Kasumi-1 (cell line): ENCODE results near the gene CCR7.

Source experiments
- DNase-seq, 2 experiments: peaks; one replicate each; lab custom pipeline; 2025; lab: John Stamatoyannopoulos, UW

Gene CCR7

DNA sequence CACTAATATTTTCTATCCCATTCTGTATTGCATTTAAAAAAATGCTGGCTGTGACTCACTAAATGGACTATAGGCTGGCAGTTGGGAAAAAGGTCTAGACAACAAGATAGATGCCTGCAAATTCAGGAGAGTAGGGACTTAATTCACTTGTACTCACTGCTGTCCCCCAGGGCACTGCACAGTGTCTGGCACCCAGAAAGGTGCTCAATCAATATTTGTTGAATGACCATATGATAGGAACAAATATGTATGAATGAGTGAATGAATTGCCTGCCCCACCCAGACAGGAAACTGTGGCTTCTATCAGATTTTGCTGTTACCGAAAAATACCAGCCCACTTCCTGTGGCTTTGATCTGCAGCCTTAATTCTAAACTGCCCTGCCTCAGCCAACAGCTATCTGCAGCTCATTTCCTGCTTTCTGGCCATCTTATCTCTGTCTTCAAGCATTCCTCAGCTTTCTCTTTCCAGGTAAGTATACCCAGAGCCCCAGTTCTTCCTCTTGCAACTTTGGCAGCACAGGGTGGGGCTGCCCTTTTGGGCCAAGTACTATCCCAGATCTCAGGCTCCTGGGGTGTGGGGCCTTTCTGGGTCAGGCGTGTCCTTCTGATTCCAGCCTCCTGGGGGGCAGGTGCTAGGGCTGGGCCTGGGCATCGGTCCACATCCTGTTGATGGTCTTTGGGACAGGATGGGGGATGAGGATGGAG, 48.5 kb downstream of the CCR7 start:
- DNase-seq = peak; percentile 86 to 95

DNA sequence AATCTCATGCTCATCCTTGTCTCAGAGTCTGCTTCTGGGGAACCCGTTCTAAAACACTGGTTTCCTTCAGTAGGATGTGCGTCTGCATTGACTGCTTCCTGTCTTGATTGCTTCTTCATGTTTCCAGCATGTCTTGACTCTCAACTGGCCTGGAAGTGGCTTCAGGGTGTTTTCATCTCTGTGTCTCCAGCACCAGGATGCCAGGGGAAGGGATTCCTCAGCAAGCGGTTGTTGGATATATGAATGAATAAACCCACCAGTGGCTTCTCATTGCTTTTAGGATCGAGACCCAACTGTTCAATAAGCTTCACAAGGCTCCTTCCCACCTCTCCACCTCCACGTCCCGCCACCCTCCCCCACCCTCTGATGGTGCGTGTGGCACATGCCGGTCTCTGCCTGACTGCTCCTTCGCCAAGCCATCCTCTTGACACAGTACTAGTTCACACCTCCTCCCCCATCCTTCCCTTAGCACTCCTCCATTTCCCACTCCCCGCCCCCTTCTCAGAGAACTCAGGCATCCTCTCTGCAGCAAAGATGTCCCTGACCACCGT, 49.7 kb downstream of the CCR7 start:
- DNase-seq = peak; percentile 37 to 39

DNA sequence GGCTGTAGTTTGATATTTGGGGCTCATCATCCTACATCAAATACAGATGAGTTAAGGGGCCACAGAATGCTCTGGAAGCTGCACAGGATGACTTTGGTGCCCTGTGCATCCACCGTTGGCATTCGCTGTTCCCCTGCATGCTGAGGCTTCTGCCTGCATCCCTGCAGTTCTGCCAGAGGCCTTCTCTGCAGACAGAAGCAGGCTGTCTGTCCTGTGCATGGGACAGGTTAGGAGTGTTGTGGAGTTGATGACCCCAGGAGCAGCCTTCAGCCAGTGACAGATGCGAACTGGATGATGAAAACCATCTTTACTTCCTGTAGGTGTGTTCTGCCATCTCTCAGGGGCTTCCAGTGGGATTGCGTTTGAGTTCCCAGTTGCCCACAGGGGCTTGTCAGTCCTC, 50.3 kb downstream of the CCR7 start:
- no peak for DNase-seq

DNA sequence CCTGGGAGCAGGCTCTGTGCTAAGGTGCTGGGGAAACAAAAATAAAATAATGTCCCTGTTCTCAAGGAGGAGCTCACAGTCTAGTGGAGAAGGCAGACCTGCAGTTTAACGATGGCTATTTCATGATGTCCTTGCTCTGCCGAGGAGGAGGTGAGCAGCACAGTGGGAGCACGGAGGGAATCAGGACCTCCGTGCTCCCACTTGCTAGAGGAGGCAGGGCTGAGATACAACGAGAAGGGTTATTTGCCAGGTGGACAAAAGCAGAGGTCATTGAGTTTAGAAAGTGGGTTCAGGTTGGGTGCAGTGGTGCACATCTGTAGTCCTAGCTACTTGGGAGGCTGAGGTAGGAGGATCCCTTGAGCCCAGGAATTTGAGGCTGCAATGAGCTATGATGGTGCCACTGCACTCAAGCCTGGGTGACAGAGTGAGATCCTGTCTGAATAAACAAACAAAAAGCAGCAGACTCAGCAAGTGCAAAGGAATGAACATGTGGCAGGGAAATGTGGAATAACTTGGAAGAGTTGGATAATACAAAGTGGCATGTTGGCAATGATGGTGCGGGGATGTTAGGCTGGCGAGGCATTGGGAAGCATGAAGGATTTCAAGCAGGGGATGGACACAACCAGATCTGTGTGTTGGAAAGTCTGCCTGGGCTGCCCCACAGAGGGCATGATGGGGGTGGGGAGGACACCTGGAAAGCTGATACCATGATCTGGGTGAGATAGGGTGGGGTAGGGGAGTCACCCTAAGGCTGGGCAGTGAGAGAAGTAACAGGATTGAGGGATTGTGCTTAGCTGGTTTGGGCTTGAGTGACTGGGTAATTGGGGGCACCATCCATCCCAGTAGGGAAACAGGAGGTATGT, 51.0 kb downstream of the CCR7 start:
- no peak for DNase-seq

DNA sequence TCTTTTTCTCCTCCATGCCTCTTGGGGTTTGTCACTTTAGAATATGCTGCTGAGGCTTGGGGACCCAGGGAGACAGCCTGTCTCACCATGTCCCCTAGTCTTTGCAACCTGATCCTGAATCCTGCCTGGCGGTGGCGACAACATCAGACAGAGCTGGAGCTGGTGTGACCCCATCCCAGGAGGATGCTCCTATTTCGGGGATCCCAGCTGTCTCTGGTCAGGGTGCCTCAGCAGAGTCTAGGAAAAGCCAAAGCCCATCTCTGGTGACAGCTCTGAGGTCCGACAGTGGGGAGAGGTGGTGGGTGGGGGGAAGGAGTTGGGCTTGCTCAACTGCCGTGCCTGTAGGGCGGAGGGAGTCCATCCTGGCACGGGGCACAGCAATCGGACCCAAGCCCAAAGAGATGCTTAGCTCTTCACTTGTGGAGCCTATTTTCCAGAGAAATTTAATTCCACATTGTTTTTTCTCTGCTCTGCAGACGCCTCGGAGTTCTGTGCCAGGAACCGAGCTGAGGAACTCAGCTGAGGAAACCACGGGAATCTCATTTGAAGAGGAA, 53.5 kb downstream of the CCR7 start:
- no peak for DNase-seq

DNA sequence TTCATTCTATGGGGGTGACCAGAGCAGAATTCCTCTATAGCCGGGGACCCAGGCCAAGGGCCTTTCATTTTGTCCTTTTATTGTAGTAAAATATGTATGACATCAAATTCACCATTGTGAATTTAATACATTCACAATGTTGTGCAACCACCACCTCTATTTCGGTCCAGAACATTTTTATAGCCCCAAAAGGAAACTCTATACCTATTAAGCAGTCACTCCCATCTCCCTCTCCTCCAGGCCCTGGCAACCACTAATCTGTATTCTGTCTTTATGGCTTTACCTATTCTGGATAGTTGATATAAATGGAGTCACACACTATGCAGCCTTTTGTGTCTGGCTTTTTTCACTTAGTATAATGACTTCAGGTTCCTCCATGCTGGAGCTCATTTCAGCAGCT, 54.1 kb downstream of the CCR7 start:
- no peak for DNase-seq

DNA sequence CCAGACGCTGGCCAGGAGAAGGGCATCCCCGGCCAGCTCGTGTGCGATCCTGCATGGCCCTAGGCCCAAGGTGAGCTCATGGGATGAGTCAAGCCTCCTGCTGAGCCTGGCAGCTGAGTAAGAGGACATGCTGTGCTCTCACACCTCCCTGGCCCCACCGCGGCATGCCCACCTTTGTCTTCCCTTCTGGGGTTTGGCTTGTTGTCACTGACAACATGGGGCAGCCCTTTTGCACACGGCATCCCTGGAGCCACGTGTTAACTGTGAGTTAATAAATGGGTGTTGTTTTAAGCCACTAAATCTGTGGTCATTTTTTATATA, 55.0 kb downstream of the CCR7 start:
- no peak for DNase-seq

DNA sequence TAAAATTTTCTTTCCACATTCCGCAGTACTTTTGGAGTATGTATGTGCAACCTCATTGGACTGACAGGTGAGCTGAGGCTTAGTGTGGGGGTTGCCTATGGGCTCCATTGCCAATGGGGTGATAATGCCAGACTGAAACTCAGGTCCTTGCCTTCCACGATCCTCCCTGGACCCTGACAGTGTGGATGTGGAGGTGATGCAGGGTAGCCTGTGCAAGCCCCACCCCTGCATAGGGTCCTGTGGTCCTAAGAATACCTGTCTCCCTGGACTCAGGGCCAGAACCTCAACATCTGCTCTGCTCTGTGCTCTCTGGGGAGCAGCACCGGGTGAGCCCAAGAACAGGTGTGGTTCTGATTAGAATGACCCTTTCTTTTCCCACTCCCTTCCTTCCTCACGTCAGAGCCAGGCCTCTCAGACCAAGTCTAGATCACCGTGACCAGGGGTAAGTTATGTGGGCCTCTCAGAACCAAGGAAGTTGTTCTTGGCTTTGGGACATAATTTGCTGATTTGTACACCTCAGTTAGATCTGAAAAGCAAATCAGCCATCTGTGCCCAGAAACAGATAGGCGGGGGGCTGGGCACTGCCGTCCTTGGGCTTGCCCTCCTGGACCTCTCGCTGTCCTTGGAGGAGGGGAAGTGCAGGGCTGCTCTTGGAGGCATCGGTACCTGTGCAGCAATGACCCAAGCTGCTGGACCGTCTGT, 55.5 kb downstream of the CCR7 start:
- DNase-seq = no peak

DNA sequence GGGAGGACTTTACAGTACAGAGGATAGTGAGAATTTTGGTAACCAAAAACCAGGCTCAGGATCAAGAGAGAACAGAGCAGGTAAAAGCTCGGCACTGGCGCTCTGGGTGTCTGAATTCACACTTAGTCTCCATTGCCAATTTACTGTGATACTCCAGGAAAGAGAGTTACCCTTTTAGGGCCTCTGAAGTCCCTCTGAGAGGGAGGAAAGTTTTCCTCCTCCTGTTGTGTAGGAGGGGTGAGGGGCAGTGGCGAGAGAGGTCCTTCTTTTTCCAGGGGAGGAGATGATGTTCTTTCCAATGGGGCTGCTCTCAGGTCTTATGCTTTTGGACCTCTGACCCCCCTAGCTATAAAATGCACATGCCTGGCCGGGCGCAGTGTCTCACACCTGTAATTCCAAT, 58.5 kb downstream of the CCR7 start:
- no peak for DNase-seq
